ENCODE data around the gene PCLO.

- TF ChIP-seq, protein P1, sequence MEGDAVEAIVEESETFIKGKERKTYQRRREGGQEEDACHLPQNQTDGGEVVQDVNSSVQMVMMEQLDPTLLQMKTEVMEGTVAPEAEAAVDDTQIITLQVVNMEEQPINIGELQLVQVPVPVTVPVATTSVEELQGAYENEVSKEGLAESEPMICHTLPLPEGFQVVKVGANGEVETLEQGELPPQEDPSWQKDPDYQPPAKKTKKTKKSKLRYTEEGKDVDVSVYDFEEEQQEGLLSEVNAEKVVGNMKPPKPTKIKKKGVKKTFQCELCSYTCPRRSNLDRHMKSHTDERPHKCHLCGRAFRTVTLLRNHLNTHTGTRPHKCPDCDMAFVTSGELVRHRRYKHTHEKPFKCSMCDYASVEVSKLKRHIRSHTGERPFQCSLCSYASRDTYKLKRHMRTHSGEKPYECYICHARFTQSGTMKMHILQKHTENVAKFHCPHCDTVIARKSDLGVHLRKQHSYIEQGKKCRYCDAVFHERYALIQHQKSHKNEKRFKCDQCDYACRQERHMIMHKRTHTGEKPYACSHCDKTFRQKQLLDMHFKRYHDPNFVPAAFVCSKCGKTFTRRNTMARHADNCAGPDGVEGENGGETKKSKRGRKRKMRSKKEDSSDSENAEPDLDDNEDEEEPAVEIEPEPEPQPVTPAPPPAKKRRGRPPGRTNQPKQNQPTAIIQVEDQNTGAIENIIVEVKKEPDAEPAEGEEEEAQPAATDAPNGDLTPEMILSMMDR (conservative IDR thresholded peaks at IDR 0.05; ENCODE audit: low read length): no peak
- no peak for TF ChIP-seq EZH2phosphoT487 (IDR thresholded peaks at IDR 0.05; ENCODE audit: borderline replicate concordance, low read depth, low read length)
Measured at GRCh38 chr7:82851121-82851520, 311.6 kb downstream of the PCLO start.
